Spleen (tissue), 7 donors: ENCODE results near the gene SSRP1.

Experiments
- CTCF ChIP-seq, 11 experiments: fragments of 200-600 bp in 7 of 11; fragments of 450-650 bp in 4 of 11; sonication (generic) in 4 of 11; IDR thresholded peaks in 8 of 11; conservative IDR thresholded peaks in 3 of 11; 1 replicate in 7 of 11; 2 replicates in 4 of 11; pipeline versions ENCODE4 v1.4.0 to v1.8.0; 2016 to 2021; ENCODE audit warnings: antibody characterized with exemption in 11 of 11, inconsistent platforms in 4 of 11, mild to moderate bottlenecking in 1 of 11
- POLR2A ChIP-seq, 3 donors: fragments of 450-650 bp; IDR thresholded peaks; one replicate each; pipeline ENCODE4 v1.5.1; 2017; ENCODE audit warnings: antibody characterized with exemption in 3 of 3, mild to moderate bottlenecking in 1 of 3
- POLR2AphosphoS5 ChIP-seq, 3 donors: sonication (generic); formaldehyde crosslinking; IDR thresholded peaks; one replicate each; pipeline ENCODE4 v1.5.1; 2017; ENCODE audit warnings: antibody characterized with exemption in 3 of 3
- donor health status: DM: no; HTN: no; CAD: no; lungs with moderate emphysema.
- donor health status: DM: no; HTN: no; CAD: no.
- donor health status: DM: no; HTN: no; CAD: no.

DNA sequence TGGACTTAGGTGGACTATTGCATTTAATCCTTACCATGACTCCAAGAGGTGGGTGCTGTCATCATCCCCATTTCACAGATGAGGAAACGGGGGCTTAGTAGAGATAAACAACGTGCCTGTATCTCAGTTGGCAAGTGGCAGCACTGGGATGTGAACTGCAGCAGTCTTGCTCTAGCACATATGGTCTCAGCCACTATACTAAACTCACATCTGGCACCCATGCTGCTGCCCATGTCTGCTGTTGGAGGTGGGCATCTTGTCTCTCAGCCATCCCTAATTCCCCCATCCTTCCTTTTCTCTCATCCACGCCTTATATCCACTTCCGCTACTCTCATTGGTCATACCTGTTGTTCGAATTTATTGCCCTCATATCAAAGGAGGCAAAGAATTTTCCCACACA, 41.4 kb upstream of the SSRP1 start:
- TF ChIP-seq POLR2A (IDR thresholded peaks at IDR 0.05) (no peak), POLR2AphosphoS5 (IDR thresholded peaks at IDR 0.05) (no peak), CTCF (IDR thresholded peaks at IDR 0.05 in 8 of 11, conservative IDR thresholded peaks at IDR 0.05 in 3 of 11) (no peak)
